ENCODE measurements around the gene NWD2.

NWD2 gene

DNA sequence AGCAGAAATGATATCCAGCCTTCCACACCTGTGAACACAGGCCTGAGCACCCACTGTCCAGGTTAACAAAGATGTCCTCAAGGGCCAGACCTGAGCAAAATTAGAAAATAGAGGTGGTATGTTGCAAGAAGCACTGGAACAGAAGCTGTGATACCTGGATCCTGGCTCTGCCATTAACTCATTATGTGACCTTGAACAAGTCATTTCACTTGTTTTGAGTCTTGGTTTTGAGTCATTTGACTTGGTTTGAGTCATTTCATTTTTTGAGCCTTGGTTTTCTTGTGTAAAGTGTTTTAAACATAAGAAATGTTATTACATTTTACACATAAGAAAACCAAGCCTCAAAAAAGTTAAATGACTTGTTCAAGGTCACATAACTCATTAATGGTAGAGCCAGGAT lies 2.9 kb upstream of the NWD2 start:
- TF ChIP-seq JUND (IDR thresholded peaks at IDR 0.05; ENCODE audit: low read depth): no peak
- in situ Hi-C loops (cut with HindIII; ENCODE audit: low pct_unique_long_range_greater_than_20kb, low sequenced_read_pairs): no loop called here
- DNase-seq (ENCODE audit: low read depth in 1 of 2, low spot score in 1 of 2): no peak

DNA sequence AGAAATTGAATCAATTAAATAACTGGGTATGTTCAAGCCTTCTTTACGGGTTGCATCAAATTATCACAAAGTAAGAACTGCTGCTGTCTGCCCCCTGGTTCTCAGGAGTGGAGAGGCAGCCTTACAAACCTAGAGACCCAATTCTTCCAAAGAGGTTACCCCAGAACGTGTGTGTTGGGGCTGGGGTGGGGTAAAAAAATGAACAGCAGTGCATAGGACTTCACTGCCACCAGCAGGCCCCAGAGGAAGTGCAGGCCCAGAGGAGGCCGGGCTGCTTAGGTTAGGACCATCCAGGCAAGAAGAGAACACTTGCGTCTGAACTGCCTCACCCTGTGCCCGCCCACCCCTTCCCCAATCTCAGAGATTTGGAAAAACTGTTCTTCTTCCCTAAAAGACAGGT lies 1.5 kb upstream of the NWD2 start:
- DNase-seq (ENCODE audit: low read depth in 1 of 2, low spot score in 1 of 2): peak in 1 of 2 experiments; percentile 1
- no peak for TF ChIP-seq JUND (IDR thresholded peaks at IDR 0.05; ENCODE audit: low read depth)
- in situ Hi-C loops (cut with HindIII; ENCODE audit: low pct_unique_long_range_greater_than_20kb, low sequenced_read_pairs): no loop called here

DNA sequence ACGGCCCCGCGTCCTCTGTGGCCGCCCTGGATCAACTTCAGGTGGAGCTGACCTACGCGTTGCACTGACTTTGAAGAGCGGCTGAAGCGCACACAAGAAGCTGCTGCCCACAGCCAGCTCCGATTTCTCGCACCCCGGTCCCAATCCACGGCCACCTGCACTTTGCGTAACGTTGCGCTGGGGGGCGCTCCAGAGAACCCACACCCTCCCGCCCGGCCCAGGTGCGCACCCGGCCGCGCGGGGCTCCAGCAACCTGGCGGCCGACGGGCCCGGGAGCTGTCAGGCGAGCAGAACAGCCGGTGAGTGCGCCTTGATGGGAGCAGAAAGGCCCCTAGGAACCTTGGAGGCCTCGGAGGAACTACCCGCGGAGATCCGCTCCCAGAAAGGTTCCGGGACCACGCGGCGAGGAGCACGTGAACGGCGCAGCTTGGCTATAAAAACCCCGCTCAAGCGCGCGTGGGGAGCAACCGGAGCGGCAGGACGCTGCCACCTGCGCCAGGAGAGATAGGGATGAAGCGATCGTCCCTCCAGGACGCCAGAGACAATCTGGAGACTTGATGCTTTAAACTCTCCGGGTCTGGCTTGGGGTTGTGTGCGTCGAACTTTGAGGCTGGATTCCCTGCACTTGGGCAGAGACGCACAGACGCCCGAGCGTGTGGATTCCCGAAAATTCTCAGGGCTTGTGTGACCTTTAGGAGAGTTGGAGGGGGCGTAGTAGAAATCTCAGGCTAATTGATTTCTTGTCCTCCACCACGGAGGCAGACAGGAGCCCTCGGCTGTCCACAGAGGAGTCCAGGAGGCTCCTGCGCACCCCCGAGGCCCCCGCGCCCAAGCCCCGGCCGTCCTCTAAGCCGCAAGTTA lies 591 bp upstream of the NWD2 start:
- no peak for TF ChIP-seq JUND (IDR thresholded peaks at IDR 0.05; ENCODE audit: low read depth)
- no peak for DNase-seq (ENCODE audit: low read depth in 1 of 2, low spot score in 1 of 2)
- in situ Hi-C loops (cut with HindIII; ENCODE audit: low pct_unique_long_range_greater_than_20kb, low sequenced_read_pairs): no loop called here

DNA sequence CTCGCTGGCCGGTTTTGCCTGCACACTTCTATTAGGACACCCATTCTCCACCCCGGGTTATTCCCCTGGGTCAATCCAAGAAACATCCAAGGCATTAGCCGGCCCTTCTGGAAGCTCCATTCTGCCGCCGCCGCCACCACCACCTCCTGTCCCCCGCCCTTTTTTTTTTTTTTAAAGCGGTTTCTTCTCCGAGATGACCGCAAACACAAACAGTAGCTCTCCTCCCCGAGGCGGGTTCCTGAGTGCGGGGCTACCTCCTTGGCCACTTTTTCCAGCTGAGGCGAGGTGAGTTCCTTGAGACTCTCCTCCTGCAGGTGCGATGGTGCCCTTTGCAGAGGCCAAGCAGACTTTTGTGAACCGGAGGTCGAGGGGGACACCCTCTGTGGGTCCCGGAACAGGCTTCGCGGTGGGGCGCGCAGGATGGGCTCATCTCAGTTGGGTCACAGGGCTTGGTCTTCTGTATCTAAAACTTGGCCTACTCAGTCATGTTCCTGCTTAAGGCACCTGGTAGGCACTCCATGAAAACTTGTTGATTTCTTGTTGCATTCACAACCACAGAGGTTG lies 930 bp downstream of the NWD2 start:
- in situ Hi-C loops (cut with HindIII; ENCODE audit: low pct_unique_long_range_greater_than_20kb, low sequenced_read_pairs): no loop called here
- no peak for DNase-seq (ENCODE audit: low read depth in 1 of 2, low spot score in 1 of 2)
- TF ChIP-seq JUND (IDR thresholded peaks at IDR 0.05; ENCODE audit: low read depth): no peak

DNA sequence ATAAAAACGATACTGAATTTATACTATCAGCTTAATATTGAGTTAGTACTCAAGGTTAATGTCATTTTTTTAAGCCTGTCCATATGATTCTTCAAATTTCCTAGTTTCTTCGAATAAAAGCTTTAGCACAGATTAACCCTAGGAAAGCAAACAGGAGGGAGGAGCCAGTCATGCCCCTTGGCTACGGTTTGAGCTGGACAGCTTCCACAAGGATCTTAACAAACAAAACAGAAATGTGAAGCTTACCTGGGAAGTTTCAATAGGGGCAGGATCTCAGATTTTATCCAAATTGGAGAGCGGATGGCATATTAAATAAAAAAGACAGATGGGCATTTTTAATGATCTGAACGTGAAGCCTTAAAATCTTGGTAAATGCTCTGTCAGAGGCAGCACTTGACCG lies 2.3 kb downstream of the NWD2 start:
- TF ChIP-seq JUND (IDR thresholded peaks at IDR 0.05; ENCODE audit: low read depth): no peak
- in situ Hi-C loops (cut with HindIII; ENCODE audit: low pct_unique_long_range_greater_than_20kb, low sequenced_read_pairs): no loop called here
- DNase-seq (ENCODE audit: low read depth in 1 of 2, low spot score in 1 of 2): peak in 1 of 2 experiments; percentile 66

- no peak for DNase-seq (ENCODE audit: low read depth in 1 of 2, low spot score in 1 of 2)
- no peak for TF ChIP-seq JUND (IDR thresholded peaks at IDR 0.05; ENCODE audit: low read depth)
- in situ Hi-C loops (cut with HindIII; ENCODE audit: low pct_unique_long_range_greater_than_20kb, low sequenced_read_pairs): no loop called here
These were observed 13.7 kb downstream of the NWD2 start for GRCh38 chr4:37258221-37258620.

- in situ Hi-C loops (cut with HindIII; ENCODE audit: low pct_unique_long_range_greater_than_20kb, low sequenced_read_pairs): no loop called here
- DNase-seq (ENCODE audit: low read depth in 1 of 2, low spot score in 1 of 2): peak in 1 of 2 experiments; percentile 35
- TF ChIP-seq JUND (IDR thresholded peaks at IDR 0.05; ENCODE audit: low read depth): no peak
These were observed 23.8 kb downstream of the NWD2 start for GRCh38 chr4:37268319-37268718.

GRCh38 chr4:37279121-37279520 lies 34.6 kb downstream of the NWD2 start:
- in situ Hi-C loops (cut with HindIII; ENCODE audit: low pct_unique_long_range_greater_than_20kb, low sequenced_read_pairs): no loop called here
- TF ChIP-seq JUND (IDR thresholded peaks at IDR 0.05; ENCODE audit: low read depth): no peak

DNA sequence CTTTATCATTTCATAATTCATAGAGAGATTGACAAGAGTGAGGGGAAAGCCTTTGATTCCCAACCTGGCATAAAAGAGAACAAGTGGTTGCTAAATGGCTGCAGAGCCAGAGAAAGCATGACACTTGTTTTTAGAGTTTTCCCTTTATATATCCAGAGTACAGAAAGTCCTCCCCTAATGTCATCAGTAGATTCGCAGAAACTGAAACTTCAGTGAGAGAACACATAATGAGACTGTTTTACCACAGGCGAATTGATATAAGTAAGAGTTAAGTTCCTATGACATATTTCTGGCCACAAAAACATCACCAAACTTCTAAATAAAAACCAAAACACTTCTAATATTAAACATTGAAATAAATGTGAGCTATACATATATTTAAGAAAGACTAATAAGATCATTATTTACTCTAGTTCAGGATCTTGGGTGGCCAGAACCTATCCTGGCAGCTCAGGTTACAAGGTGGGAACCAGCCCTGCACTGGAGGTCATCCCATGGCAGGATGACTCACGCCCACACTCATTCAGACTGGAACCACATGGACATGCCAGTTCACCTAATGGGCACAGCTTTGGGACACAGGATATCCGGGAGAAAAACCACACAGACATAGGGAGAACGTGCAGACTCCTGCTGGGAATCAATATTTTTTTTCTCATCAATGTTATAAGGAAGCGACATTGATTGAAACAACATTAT lies 35.5 kb downstream of the NWD2 start:
- in situ Hi-C loops (cut with HindIII; ENCODE audit: low pct_unique_long_range_greater_than_20kb, low sequenced_read_pairs): no loop called here
- no peak for TF ChIP-seq JUND (IDR thresholded peaks at IDR 0.05; ENCODE audit: low read depth)
- no peak for DNase-seq (ENCODE audit: low read depth in 1 of 2, low spot score in 1 of 2)

More at GRCh38 chr4:37279121-37279520, 34.6 kb downstream of the NWD2 start:
- DNase-seq (ENCODE audit: low read depth in 1 of 2, low spot score in 1 of 2): no peak

GRCh38 chr4:37299468-37299867 lies 54.9 kb downstream of the NWD2 start:
- no peak for DNase-seq (ENCODE audit: low read depth in 1 of 2, low spot score in 1 of 2)
- in situ Hi-C loops (cut with HindIII; ENCODE audit: low pct_unique_long_range_greater_than_20kb, low sequenced_read_pairs): no loop called here

DNA sequence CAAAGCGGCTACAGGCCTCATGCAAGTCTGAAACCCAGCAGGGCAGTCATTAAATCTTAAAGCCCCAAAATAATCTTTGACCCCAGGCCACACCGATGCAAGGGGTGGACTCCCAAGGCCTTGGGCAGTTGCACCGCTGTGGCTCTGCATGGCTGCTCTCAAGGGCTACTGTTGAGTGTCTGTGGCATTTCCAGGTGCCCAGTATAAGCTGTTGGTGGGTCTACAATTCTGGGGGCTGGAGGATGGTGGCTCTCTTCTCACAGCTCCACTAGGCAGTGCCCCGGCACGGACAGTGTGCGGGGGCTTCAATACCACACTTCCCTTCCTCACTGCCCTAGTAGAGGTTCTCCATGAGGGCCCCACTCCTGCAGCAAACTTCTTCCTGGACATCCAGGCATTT lies 60.1 kb downstream of the NWD2 start:
- in situ Hi-C loops (cut with HindIII; ENCODE audit: low pct_unique_long_range_greater_than_20kb, low sequenced_read_pairs): no loop called here
- TF ChIP-seq JUND (IDR thresholded peaks at IDR 0.05; ENCODE audit: low read depth): no peak
- no peak for DNase-seq (ENCODE audit: low read depth in 1 of 2, low spot score in 1 of 2)

More at GRCh38 chr4:37299468-37299867, 54.9 kb downstream of the NWD2 start:
- no peak for TF ChIP-seq JUND (IDR thresholded peaks at IDR 0.05; ENCODE audit: low read depth)

- in situ Hi-C loops (cut with HindIII; ENCODE audit: low pct_unique_long_range_greater_than_20kb, low sequenced_read_pairs): no loop called here
- DNase-seq (ENCODE audit: low read depth in 1 of 2, low spot score in 1 of 2): no peak
- no peak for TF ChIP-seq JUND (IDR thresholded peaks at IDR 0.05; ENCODE audit: low read depth)
These were observed 61.4 kb downstream of the NWD2 start for GRCh38 chr4:37305984-37306383.

DNA sequence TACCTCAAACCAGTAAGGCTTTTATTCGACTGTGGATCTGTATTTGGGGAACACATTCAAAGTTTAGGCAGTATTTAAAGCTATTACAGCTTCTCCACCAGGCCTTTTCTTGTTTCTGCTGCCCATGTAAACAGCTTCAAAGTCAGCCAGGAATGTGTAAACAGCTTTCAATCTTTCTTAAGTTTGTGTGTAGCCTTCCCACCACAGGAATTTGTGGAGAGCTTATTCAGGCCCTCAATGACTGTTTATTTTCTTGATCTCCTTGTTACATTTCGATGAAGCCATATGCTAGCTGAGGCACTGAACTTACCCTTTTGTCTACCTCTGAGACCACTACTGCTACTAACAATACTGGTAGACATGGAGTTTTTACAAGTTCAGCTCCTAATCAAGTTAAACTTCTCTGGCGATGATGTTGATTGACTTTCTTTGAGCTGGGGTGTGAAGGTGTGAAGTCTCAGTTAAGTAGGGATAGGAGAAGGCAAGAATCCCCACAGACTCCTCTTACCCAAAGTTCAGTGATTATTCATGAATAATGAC lies 72.6 kb downstream of the NWD2 start:
- in situ Hi-C loops (cut with HindIII; ENCODE audit: low pct_unique_long_range_greater_than_20kb, low sequenced_read_pairs): no loop called here
- no peak for TF ChIP-seq JUND (IDR thresholded peaks at IDR 0.05; ENCODE audit: low read depth)
- DNase-seq (ENCODE audit: low read depth in 1 of 2, low spot score in 1 of 2): peak in 1 of 2 experiments; percentile 64

Data from T47D (cell line).